WI38 (cell line): Measurements from ENCODE around the gene L3MBTL2.

Experiments
- H3K4me3 ChIP-seq: 2 replicates; pipeline ENCODE4 v1.5.1; 2011; ENCODE audit warnings: low read depth, mild to moderate bottlenecking, control low read depth, low read length
- CTCF ChIP-seq: IDR thresholded peaks from 2 replicates; pipeline ENCODE4 v1.5.1; 2012; ENCODE audit warnings: low read depth, mild to moderate bottlenecking, control low read depth, low read length

The L3MBTL2 gene

GRCh38 chr22:41215926-41216325, 10.8 kb downstream of the L3MBTL2 start:
- H3K4me3 ChIP-seq, result peak overlapping the region; percentile 27
- TF ChIP-seq CTCF, result no peak

- TF ChIP-seq CTCF, result no peak
- H3K4me3 ChIP-seq, result peak overlapping the region; percentile 35
Measured at GRCh38 chr22:41216984-41217383, 11.9 kb downstream of the L3MBTL2 start.

- peak overlapping the region; percentile 35 for H3K4me3 ChIP-seq
Measured at GRCh38 chr22:41217553-41218157, 12.5 kb downstream of the L3MBTL2 start.

GRCh38 chr22:41222846-41223507, 17.9 kb downstream of the L3MBTL2 start:
- H3K4me3 ChIP-seq, result no peak overlapping the region
- no peak for TF ChIP-seq CTCF

More at GRCh38 chr22:41217553-41218157, 12.5 kb downstream of the L3MBTL2 start:
- no peak for TF ChIP-seq CTCF

GRCh38 chr22:41223535-41223934, 18.4 kb downstream of the L3MBTL2 start:
- H3K4me3 ChIP-seq, result no peak overlapping the region
- no peak for TF ChIP-seq CTCF

GRCh38 chr22:41226723-41227655, 21.9 kb downstream of the L3MBTL2 start:
- TF ChIP-seq CTCF, result no peak
- H3K4me3 ChIP-seq, result no peak overlapping the region
